ENCODE measurements around the gene LYPD6B.

LYPD6B gene

GRCh38 chr2:149164296-149164695 lies 125.8 kb downstream of the LYPD6B start:
- Histone ChIP-seq H3K9me3 (ENCODE audit: low read length) (no peaks in the 10 kb centered on the region), H3K79me2 (ENCODE audit: insufficient read depth, low read length) (no peaks in the 10 kb centered on the region), H3K4me1 (ENCODE audit: insufficient read depth, low read length, severe bottlenecking) (peaks cover 16% of the 10 kb centered on the region), H3K4me2 (ENCODE audit: low read length) (no peak overlapping the region), H3F3A (ENCODE audit: insufficient read depth, low read length) (no peaks in the 10 kb centered on the region), H3K36me3 (ENCODE audit: insufficient read depth, low read length) (no peaks in the 10 kb centered on the region), H3K27ac (ENCODE audit: low read depth, low read length, poor library complexity, severe bottlenecking) (no peak overlapping the region), H2AFZ (ENCODE audit: low read length) (no peak overlapping the region), H3K27me3 (ENCODE audit: insufficient read depth, low read length) (no peaks in the 10 kb centered on the region), H3K4me3 (ENCODE audit: low read depth, low read length, poor library complexity, severe bottlenecking) (no peak overlapping the region), H3K9ac (ENCODE audit: low read length) (no peak overlapping the region), H4K20me1 (ENCODE audit: insufficient read depth, low read length) (no peaks in the 10 kb centered on the region), H3K9me2 (ENCODE audit: low read depth, low read length) (no peaks in the 10 kb centered on the region)
- TF ChIP-seq, protein P1, sequence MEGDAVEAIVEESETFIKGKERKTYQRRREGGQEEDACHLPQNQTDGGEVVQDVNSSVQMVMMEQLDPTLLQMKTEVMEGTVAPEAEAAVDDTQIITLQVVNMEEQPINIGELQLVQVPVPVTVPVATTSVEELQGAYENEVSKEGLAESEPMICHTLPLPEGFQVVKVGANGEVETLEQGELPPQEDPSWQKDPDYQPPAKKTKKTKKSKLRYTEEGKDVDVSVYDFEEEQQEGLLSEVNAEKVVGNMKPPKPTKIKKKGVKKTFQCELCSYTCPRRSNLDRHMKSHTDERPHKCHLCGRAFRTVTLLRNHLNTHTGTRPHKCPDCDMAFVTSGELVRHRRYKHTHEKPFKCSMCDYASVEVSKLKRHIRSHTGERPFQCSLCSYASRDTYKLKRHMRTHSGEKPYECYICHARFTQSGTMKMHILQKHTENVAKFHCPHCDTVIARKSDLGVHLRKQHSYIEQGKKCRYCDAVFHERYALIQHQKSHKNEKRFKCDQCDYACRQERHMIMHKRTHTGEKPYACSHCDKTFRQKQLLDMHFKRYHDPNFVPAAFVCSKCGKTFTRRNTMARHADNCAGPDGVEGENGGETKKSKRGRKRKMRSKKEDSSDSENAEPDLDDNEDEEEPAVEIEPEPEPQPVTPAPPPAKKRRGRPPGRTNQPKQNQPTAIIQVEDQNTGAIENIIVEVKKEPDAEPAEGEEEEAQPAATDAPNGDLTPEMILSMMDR (IDR thresholded peaks at IDR 0.05; ENCODE audit: low read length): no peak
- TF ChIP-seq EZH2 (IDR thresholded peaks at IDR 0.05; ENCODE audit: borderline replicate concordance, low read length): no peak

DNA sequence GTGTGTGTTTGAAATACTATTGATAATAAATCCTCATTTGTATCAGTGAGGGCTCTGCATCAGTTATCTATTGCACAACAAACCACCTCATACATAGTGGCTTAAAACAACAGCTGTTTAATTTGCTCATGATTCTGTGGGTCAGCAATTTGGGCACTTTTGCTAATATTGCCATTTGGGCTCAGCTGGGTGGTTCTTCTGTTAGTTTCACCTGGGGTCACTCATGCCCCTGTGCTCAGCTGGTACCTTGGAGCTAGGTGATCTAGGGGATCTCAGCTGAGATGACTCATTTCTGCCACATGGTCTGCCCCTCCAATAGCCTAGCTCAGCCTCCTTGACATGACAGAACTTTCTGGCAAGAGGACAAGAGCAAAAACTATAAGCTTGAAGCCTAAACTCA lies 126.3 kb downstream of the LYPD6B start:
- Histone ChIP-seq H3K9ac (ENCODE audit: low read length) (no peak overlapping the region), H3K27ac (ENCODE audit: low read depth, low read length, poor library complexity, severe bottlenecking) (no peak overlapping the region), H3K27me3 (ENCODE audit: insufficient read depth, low read length) (no peaks in the 10 kb centered on the region), H3K9me2 (ENCODE audit: low read depth, low read length) (no peaks in the 10 kb centered on the region), H3K4me3 (ENCODE audit: low read depth, low read length, poor library complexity, severe bottlenecking) (no peak overlapping the region), H3K79me2 (ENCODE audit: insufficient read depth, low read length) (no peaks in the 10 kb centered on the region), H3F3A (ENCODE audit: insufficient read depth, low read length) (no peaks in the 10 kb centered on the region), H3K4me2 (ENCODE audit: low read length) (no peak overlapping the region), H3K9me3 (ENCODE audit: low read length) (no peaks in the 10 kb centered on the region), H4K20me1 (ENCODE audit: insufficient read depth, low read length) (no peaks in the 10 kb centered on the region), H3K36me3 (ENCODE audit: insufficient read depth, low read length) (no peaks in the 10 kb centered on the region), H3K4me1 (ENCODE audit: insufficient read depth, low read length, severe bottlenecking) (peaks cover 16% of the 10 kb centered on the region), H2AFZ (ENCODE audit: low read length) (no peak overlapping the region)
- TF ChIP-seq, protein P1 (IDR thresholded peaks at IDR 0.05; ENCODE audit: low read length): no peak
- no peak for TF ChIP-seq EZH2 (IDR thresholded peaks at IDR 0.05; ENCODE audit: borderline replicate concordance, low read length)

DNA sequence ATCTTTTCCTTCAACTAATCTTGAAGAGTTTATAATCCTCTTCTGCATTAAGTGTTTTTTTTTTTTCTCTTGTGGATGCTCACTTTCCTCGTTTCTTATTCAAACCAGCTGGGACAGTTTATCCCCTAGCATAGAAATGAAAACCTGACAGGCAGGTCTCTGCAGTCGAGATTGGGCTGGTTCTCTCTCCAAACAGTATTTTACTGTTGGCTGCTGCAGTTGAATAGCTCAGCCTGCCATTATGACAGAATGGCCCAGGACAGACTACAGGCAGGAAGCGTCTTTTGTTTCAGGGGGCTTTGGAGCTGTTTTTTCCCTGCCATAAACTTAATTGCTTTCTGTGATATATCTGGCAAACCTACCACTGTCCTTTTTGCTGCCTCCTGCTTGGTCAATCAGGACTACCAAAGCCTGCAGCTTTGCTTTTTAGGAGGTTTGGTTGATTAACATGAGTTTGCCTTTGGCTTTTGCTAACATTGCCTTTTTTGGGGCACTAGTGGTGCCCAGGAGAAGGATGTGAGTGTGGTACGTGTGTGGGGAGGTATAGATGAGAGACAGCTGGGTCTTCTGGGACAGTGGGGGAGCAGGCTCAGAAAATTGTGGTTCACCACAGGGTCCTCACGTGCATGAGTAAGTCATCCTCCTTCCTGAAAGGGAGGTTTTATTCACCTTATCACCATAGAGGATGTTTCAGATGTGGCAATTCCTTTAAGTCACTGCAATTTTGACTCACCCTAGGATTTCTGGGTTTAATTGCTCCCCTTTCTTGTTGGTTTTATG lies 128.7 kb downstream of the LYPD6B start:
- no peak overlapping the region for H2AFZ ChIP-seq (ENCODE audit: low read length)

More for the DNA sequence above, 128.7 kb downstream of the LYPD6B start:
- Histone ChIP-seq H3K79me2 (ENCODE audit: insufficient read depth, low read length) (no peaks in the 10 kb centered on the region), H3K4me2 (ENCODE audit: low read length) (no peak overlapping the region), H3K36me3 (ENCODE audit: insufficient read depth, low read length) (no peaks in the 10 kb centered on the region; the same call in 1 of the 2 replicates), H3K4me1 (ENCODE audit: insufficient read depth, low read length, severe bottlenecking) (no peaks in the 10 kb centered on the region), H3K9me2 (ENCODE audit: low read depth, low read length) (no peaks in the 10 kb centered on the region), H3K4me3 (ENCODE audit: low read depth, low read length, poor library complexity, severe bottlenecking) (no peak overlapping the region), H3K27ac (ENCODE audit: low read depth, low read length, poor library complexity, severe bottlenecking) (no peak overlapping the region), H3K9me3 (ENCODE audit: low read length) (no peaks in the 10 kb centered on the region), H3K27me3 (ENCODE audit: insufficient read depth, low read length) (no peaks in the 10 kb centered on the region), H4K20me1 (ENCODE audit: insufficient read depth, low read length) (no peaks in the 10 kb centered on the region), H3K9ac (ENCODE audit: low read length) (no peak overlapping the region), H3F3A (ENCODE audit: insufficient read depth, low read length) (no peaks in the 10 kb centered on the region)
- TF ChIP-seq EZH2 (IDR thresholded peaks at IDR 0.05; ENCODE audit: borderline replicate concordance, low read length): no peak
- TF ChIP-seq, protein P1 (IDR thresholded peaks at IDR 0.05; ENCODE audit: low read length): no peak

Measured in OCI-LY1 (cell line).